Smooth muscle cell (in vitro differentiated cells): ENCODE data around the gene OR5K2. TPM values are rescaled to one million over a fixed set of nuclear protein-coding genes. Genes with fewer than 3 reads are reported as not detected.

Experiments
- DNase-seq: peaks from one replicate; lab custom pipeline; 2025; ENCODE audit not compliant: unreplicated experiment; lab: John Stamatoyannopoulos, UW
- H2AFZ ChIP-seq: fragments of 200-600 bp; sonication (generic); 2 replicates; pipeline ENCODE4 v1.6.0; 2016; ENCODE audit warnings: antibody characterized with exemption, low read depth, mild to moderate bottlenecking
- H3F3A ChIP-seq: fragments of 200-600 bp; sonication (generic); 2 replicates; pipeline ENCODE4 v1.6.0; 2017; ENCODE audit warnings: antibody characterized with exemption, low read depth
- H3K27ac ChIP-seq: fragments of 200-600 bp; sonication (generic); 2 replicates; pipeline ENCODE4 v1.5.1; 2016; ENCODE audit warnings: low read depth, mild to moderate bottlenecking
- H3K27me3 ChIP-seq: fragments of 200-600 bp; sonication (generic); 2 replicates; pipeline ENCODE4 v1.6.1; 2016; ENCODE audit warnings: low read depth, mild to moderate bottlenecking
- H3K36me3 ChIP-seq: fragments of 200-600 bp; sonication (generic); 2 replicates; pipeline ENCODE4 v1.5.1; 2016; ENCODE audit warnings: low read depth
- H3K4me1 ChIP-seq: fragments of 200-600 bp; sonication (generic); 2 replicates; pipeline ENCODE4 v1.5.1; 2016; ENCODE audit warnings: low read depth
- H3K4me2 ChIP-seq: fragments of 200-600 bp; sonication (generic); 2 replicates; pipeline ENCODE4 v1.6.0; 2016; ENCODE audit warnings: mild to moderate bottlenecking
- H3K4me3 ChIP-seq: fragments of 200-600 bp; sonication (generic); 2 replicates; pipeline ENCODE4 v1.5.1; 2016; ENCODE audit warnings: mild to moderate bottlenecking
- H3K79me2 ChIP-seq: fragments of 200-600 bp; sonication (generic); 2 replicates; pipeline ENCODE4 v1.6.0; 2016; ENCODE audit warnings: low read depth, mild to moderate bottlenecking
- H3K9ac ChIP-seq: fragments of 200-600 bp; sonication (generic); 2 replicates; pipeline ENCODE4 v1.6.0; 2016; ENCODE audit warnings: low read depth
- H3K9me3 ChIP-seq: fragments of 200-600 bp; sonication (generic); replicated peaks from 2 replicates; pipeline ENCODE4 v1.5.1; 2016; ENCODE audit warnings: low read depth
- H4K20me1 ChIP-seq: fragments of 200-600 bp; sonication (generic); 2 replicates; pipeline ENCODE4 v1.6.0; 2016; ENCODE audit warnings: low read depth
- WGBS: methylation state at CpG from one replicate; pipeline ENCODE4 v1.1.7; 2016; ENCODE audit warnings: low lambda C conversion rate; 5-methylcytosine and 5-hydroxymethylcytosine counted together
- polyA plus RNA-seq: library from polyadenylated mRNA; unstranded; fragments of >200 nt; fragmentation: Nextera tagmentation; extraction: Ambion mirVana; gene quantifications from 2 replicates; pipeline ENCODE4 v1.2.1, GENCODE V29; 2016
- total RNA-seq: library from RNA; depleted of rRNA; stranded (reverse); fragments of >200 nt; gene quantifications from 2 replicates; pipeline ENCODE4 v1.2.3, GENCODE V29; 2014
- TF ChIP-seq, protein P1 (sequence below): fragments of 200-600 bp; sonication (generic); IDR thresholded peaks from 2 replicates; pipeline ENCODE4 v1.5.1; 2017; ENCODE audit warnings: borderline replicate concordance, mild to moderate bottlenecking, antibody characterized with exemption; ENCODE audit not compliant: insufficient read depth, poor library complexity, severe bottlenecking

Gene OR5K2
- total and polyA plus RNA-seq, 2 experiments from 2014 or later: not detected

GRCh38 chr3:98482717-98483482 is 14.6 kb upstream of the OR5K2 start:
- H3F3A ChIP-seq: no peaks in the 10 kb centered on the region
- peak overlapping the region; percentile 47 for H3K27ac ChIP-seq

DNA sequence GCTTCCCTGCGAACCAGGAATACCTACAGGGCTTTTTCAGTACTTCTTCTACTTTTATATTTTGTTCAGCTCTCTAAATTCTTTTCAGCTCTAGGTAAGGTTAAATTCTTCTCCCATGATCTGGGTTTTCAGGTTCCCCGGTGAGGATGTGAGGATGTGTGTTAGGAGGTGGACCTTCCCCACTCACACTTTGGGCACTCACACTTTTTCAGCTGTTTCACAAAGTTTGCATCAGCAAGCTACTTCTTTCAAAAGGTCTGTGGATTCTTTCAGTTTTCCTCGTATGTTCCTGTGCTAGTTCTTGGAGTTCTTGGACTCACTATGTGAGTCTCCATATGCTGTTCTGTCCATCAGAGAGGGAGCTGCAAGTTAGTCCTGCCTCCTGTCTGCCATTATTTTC is 13.9 kb upstream of the OR5K2 start:
- 78% methylated on average over 3 of the region's 3 CpGs for WGBS
- no peaks in the 10 kb centered on the region for H3K36me3 ChIP-seq
- H3K79me2 ChIP-seq: no peaks in the 10 kb centered on the region
- no peak for DNase-seq
- no peak overlapping the region for H3K4me2 ChIP-seq
- no peak overlapping the region for H3K9ac ChIP-seq
- no peaks in the 10 kb centered on the region for H3K27me3 ChIP-seq
- H4K20me1 ChIP-seq: no peaks in the 10 kb centered on the region
- no peaks in the 10 kb centered on the region for H3K4me1 ChIP-seq
- H3F3A ChIP-seq: no peaks in the 10 kb centered on the region
- peak overlapping the region; percentile 47 for H3K27ac ChIP-seq
- H3K9me3 ChIP-seq: no peaks in the 10 kb centered on the region
- H3K4me3 ChIP-seq: no peak overlapping the region
- TF ChIP-seq, protein P1, sequence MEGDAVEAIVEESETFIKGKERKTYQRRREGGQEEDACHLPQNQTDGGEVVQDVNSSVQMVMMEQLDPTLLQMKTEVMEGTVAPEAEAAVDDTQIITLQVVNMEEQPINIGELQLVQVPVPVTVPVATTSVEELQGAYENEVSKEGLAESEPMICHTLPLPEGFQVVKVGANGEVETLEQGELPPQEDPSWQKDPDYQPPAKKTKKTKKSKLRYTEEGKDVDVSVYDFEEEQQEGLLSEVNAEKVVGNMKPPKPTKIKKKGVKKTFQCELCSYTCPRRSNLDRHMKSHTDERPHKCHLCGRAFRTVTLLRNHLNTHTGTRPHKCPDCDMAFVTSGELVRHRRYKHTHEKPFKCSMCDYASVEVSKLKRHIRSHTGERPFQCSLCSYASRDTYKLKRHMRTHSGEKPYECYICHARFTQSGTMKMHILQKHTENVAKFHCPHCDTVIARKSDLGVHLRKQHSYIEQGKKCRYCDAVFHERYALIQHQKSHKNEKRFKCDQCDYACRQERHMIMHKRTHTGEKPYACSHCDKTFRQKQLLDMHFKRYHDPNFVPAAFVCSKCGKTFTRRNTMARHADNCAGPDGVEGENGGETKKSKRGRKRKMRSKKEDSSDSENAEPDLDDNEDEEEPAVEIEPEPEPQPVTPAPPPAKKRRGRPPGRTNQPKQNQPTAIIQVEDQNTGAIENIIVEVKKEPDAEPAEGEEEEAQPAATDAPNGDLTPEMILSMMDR: no peak
- no peak overlapping the region for H2AFZ ChIP-seq

More at GRCh38 chr3:98482717-98483482, 14.6 kb upstream of the OR5K2 start:
- Histone ChIP-seq H3K9me3 (no peaks in the 10 kb centered on the region), H3K4me3 (no peak overlapping the region), H3K36me3 (no peaks in the 10 kb centered on the region), H2AFZ (no peak overlapping the region), H3K27me3 (no peaks in the 10 kb centered on the region), H3K4me2 (no peak overlapping the region), H3K4me1 (no peaks in the 10 kb centered on the region), H3K9ac (no peak overlapping the region), H4K20me1 (no peaks in the 10 kb centered on the region), H3K79me2 (no peaks in the 10 kb centered on the region)
- WGBS: 48% methylated on average over 3 of the region's 3 CpGs
- no peak for DNase-seq
- TF ChIP-seq, protein P1: no peak

- Histone ChIP-seq H3K4me3 (no peak overlapping the region), H3K9me3 (no peaks in the 10 kb centered on the region), H3K27ac (no peak overlapping the region), H2AFZ (no peak overlapping the region), H4K20me1 (no peaks in the 10 kb centered on the region), H3K4me1 (no peaks in the 10 kb centered on the region), H3F3A (no peaks in the 10 kb centered on the region), H3K79me2 (no peaks in the 10 kb centered on the region), H3K27me3 (no peaks in the 10 kb centered on the region), H3K4me2 (no peak overlapping the region), H3K9ac (no peak overlapping the region), H3K36me3 (no peaks in the 10 kb centered on the region)
- TF ChIP-seq, protein P1: no peak
- WGBS: 87% methylated on average over 4 of the region's 4 CpGs
- DNase-seq: no peak
Measured at GRCh38 chr3:98500019-98500418, 2.5 kb downstream of the OR5K2 start.

DNA sequence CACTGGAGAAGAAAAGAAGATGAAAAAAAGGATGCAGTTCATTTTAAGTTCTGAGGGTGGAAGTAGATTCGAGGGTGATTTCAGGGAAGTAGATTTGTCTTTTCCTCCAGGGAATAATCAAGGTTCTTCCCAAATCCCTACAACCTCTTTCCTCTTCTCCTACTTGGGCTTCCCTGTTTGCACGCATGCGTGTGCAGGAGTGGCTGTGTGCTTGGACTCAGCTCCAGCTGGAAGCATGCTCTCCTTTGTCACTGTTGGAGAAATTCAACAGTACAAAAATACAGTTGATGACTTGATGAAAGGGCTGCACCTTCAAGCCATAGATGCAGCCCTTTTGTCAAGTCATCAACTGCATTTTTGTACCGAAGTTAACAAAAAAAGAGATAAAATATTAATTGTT is 3.8 kb downstream of the OR5K2 start:
- TF ChIP-seq, protein P1: no peak
- 98% methylated on average over 4 of the region's 4 CpGs for WGBS
- H3K4me1 ChIP-seq: no peaks in the 10 kb centered on the region
- H3K9ac ChIP-seq: no peak overlapping the region
- H3K36me3 ChIP-seq: no peaks in the 10 kb centered on the region
- H3K4me3 ChIP-seq: no peak overlapping the region
- no peaks in the 10 kb centered on the region for H3F3A ChIP-seq
- no peak for DNase-seq
- H2AFZ ChIP-seq: no peak overlapping the region
- no peaks in the 10 kb centered on the region for H3K79me2 ChIP-seq
- H3K9me3 ChIP-seq: no peaks in the 10 kb centered on the region
- no peak overlapping the region for H3K27ac ChIP-seq
- no peaks in the 10 kb centered on the region for H4K20me1 ChIP-seq
- H3K27me3 ChIP-seq: no peaks in the 10 kb centered on the region
- H3K4me2 ChIP-seq: no peak overlapping the region
